Ovary (tissue), 9 donors: ENCODE results near the gene SLC35E4. TPM values are rescaled to one million over a fixed set of nuclear protein-coding genes. Genes with fewer than 3 reads are reported as not detected.
"Not testable (repeated sequence)": the region's sequence is repeated elsewhere in the genome, so short reads cannot be mapped to it uniquely, and the experiment has no call there.

Source experiments
- DNase-seq, 5 donors: peaks; one replicate each; pipeline ENCODE4 v3.0.0-alpha.2; 2019 to 2020
- H3K27ac ChIP-seq, 2 donors: fragments of 200-600 bp; one replicate each; pipeline versions ENCODE4 v1.5.1 to v1.8.0; 2019 to 2022
- H3K27me3 ChIP-seq: fragments of 200-600 bp; one replicate; pipeline ENCODE4 v1.8.0; 2022
- H3K36me3 ChIP-seq: fragments of 200-600 bp; sonication (generic); one replicate; pipeline ENCODE4 v1.5.1; 2019
- H3K4me1 ChIP-seq: one replicate; pipeline ENCODE4 v1.8.1; 2013; ENCODE audit warnings: mild to moderate bottlenecking, moderate library complexity; ENCODE audit not compliant: insufficient read depth
- H3K4me3 ChIP-seq: fragments of 200-600 bp; sonication (generic); one replicate; pipeline ENCODE4 v1.5.1; 2017
- H3K9me3 ChIP-seq, 2 donors: fragments of 200-600 bp in 1 of 2; sonication (generic) in 1 of 2; one replicate each; pipeline versions ENCODE4 v1.5.1 to v1.8.1; 2013 to 2019; ENCODE audit warnings: mild to moderate bottlenecking in 1 of 2, moderate library complexity in 1 of 2
- CTCF ChIP-seq, 3 donors: fragments of 450-650 bp in 2 of 3; fragments of 200-600 bp in 1 of 3; IDR thresholded peaks; one replicate each; pipeline versions ENCODE4 v1.5.1 to v1.8.0; 2016 to 2022; ENCODE audit warnings: antibody characterized with exemption in 3 of 3, mild to moderate bottlenecking in 1 of 3
- EP300 ChIP-seq: sonication (generic); formaldehyde crosslinking; IDR thresholded peaks from one replicate; pipeline ENCODE4 v1.6.1; 2017; ENCODE audit warnings: antibody characterized with exemption
- POLR2A ChIP-seq: fragments of 450-650 bp; IDR thresholded peaks from one replicate; pipeline ENCODE4 v1.6.1; 2017; ENCODE audit warnings: antibody characterized with exemption, mild to moderate bottlenecking, moderate library complexity
- WGBS, 3 donors: extraction: QIAGEN DNeasy Blood & Tissue Kit in 1 of 3; methylation state at CpG; one replicate each; pipeline versions ENCODE4 v1.1.5 to v1.1.7; 2013 to 2017; 5-methylcytosine and 5-hydroxymethylcytosine counted together
- intact Hi-C, 4 donors: fragments of 100-400 bp; cut with DNase I; formaldehyde crosslinking; loops; one replicate each; pipeline versions ENCODE4 v1.11.0 to v1.15.1; 2022 to 2023
- polyA plus RNA-seq, 2 donors: library from polyadenylated mRNA; stranded (reverse); fragments of 200-250 nt in 1 of 2; fragments of 350-450 nt in 1 of 2; fragmentation: Illumina TruSeq in 1 of 2; extraction: RNeasy Lipid Tissue Mini Kit (QIAGEN cat#74804) in 1 of 2; gene quantifications; one replicate each; pipeline ENCODE4 v1.2.3, GENCODE V29; 2013 to 2014
- total RNA-seq, 7 donors: library from RNA; depleted of rRNA in 2 of 7; stranded (reverse); fragments of >200 nt in 2 of 7; fragmentation: NEBNext Ultra II Directional in 3 of 7; extraction: Animal tissue kit (Norgen Biotek cat#: 25700) in 3 of 7; gene quantifications; one replicate each; pipeline versions ENCODE4 v1.1.0 to v1.2.4, GENCODE V29; 2016 to 2023
- donor health status: DM: no; HTN: no; CAD: no; lungs with moderate emphysema.
- donor health status: DM: no; HTN: no; CAD: no.
- donor health status: Bipolar disorder and iron deficiency.
- donor health status: DM: yes; HTN: yes; CAD: no.
- donor health status: DM: no; HTN: no; CAD: no.
- donor health status: DM: yes; HTN: yes; CAD: no.

The SLC35E4 gene
- total and polyA plus RNA-seq, 9 donors, result 0.90 to 6.7 (median 3.5) TPM

- not testable (repeated sequence) for H3K27ac ChIP-seq, H3K9me3 ChIP-seq, H3K4me1 ChIP-seq, DNase-seq, H3K27me3 ChIP-seq, H3K36me3 ChIP-seq
- WGBS, 3 donors, result 28 to 35% (median 32%) methylated on average over 18 of the region's 18 CpGs
- intact Hi-C loops, result loop anchor here in 1 of 4 donors (10.0 kb wide), 1 partner anchor 168 kb away; the partner anchor contains the start of gene MTFP1
- TF ChIP-seq CTCF (IDR thresholded peaks at IDR 0.05), result peak in 1 of 3 donors; percentile 1
- peak overlapping the region; percentile 91 for H3K4me3 ChIP-seq
These were observed 43.2 kb upstream of the SLC35E4 start for GRCh38 chr22:30592360-30592713.

- DNase-seq, result no peak
- 58 to 66% (median 65%) methylated on average over 2 of the region's 2 CpGs for WGBS, 3 donors
- TF ChIP-seq POLR2A, result no peak
- no peaks in the 10 kb centered on the region for H3K9me3 ChIP-seq
- no peaks in the 10 kb centered on the region for H3K27me3 ChIP-seq
- no peaks in the 10 kb centered on the region for H3K36me3 ChIP-seq
- H3K4me3 ChIP-seq, result no peak overlapping the region
- no peaks in the 10 kb centered on the region for H3K4me1 ChIP-seq
- intact Hi-C loops, result loop anchor here in 1 of 4 donors (10.0 kb wide), 1 partner anchor 171 kb away; the partner anchor contains the start of gene MTFP1
- no peak overlapping the region for H3K27ac ChIP-seq
These were observed 39.4 kb upstream of the SLC35E4 start for GRCh38 chr22:30596199-30596598.

GRCh38 chr22:30596886-30597285, 38.7 kb upstream of the SLC35E4 start:
- intact Hi-C loops, result loop anchor here in 1 of 4 donors (10.0 kb wide), 1 partner anchor 172 kb away; the partner anchor contains the start of gene MTFP1
- 87 to 93% (median 91%) methylated on average over 29 of the region's 29 CpGs for WGBS, 3 donors
- no peaks in the 10 kb centered on the region for H3K9me3 ChIP-seq
- H3K4me3 ChIP-seq, result no peak overlapping the region
- no peak for TF ChIP-seq EP300
- no peak for TF ChIP-seq POLR2A
- TF ChIP-seq CTCF (IDR thresholded peaks at IDR 0.05), result no peak
- H3K4me1 ChIP-seq, result no peaks in the 10 kb centered on the region
- H3K27ac ChIP-seq, result no peak overlapping the region
- H3K36me3 ChIP-seq, result no peaks in the 10 kb centered on the region
- H3K27me3 ChIP-seq, result no peaks in the 10 kb centered on the region
- DNase-seq, result no peak

- Histone ChIP-seq H3K27me3 (no peaks in the 10 kb centered on the region), H3K9me3 (no peaks in the 10 kb centered on the region), H3K4me3 (no peak overlapping the region), H3K36me3 (no peaks in the 10 kb centered on the region), H3K4me1 (no peaks in the 10 kb centered on the region), H3K27ac (no peak overlapping the region)
- WGBS, 3 donors, result 85 to 94% (median 89%) methylated on average over 3 of the region's 3 CpGs
- intact Hi-C loops, result loop anchor here in 1 of 4 donors (10.0 kb wide), 1 partner anchor 174 kb away; the partner anchor contains the start of gene MTFP1
- TF ChIP-seq CTCF (IDR thresholded peaks at IDR 0.05) (no peak), EP300 (no peak), POLR2A (no peak)
- DNase-seq, result no peak
These were observed 36.6 kb upstream of the SLC35E4 start for GRCh38 chr22:30598986-30599385.

- H3K36me3 ChIP-seq, result no peaks in the 10 kb centered on the region
- intact Hi-C loops, result no loop called here
- H3K27ac ChIP-seq, result no peak overlapping the region
- TF ChIP-seq EP300, result no peak
- TF ChIP-seq CTCF (IDR thresholded peaks at IDR 0.05), result no peak
- TF ChIP-seq POLR2A, result no peak
- DNase-seq, result no peak
- H3K4me3 ChIP-seq, result no peak overlapping the region
- no peaks in the 10 kb centered on the region for H3K9me3 ChIP-seq
- 50 to 59% (median 50%) methylated on average over 3 of the region's 3 CpGs for WGBS, 3 donors
- peaks cover 3% of the 10 kb centered on the region for H3K4me1 ChIP-seq
- no peaks in the 10 kb centered on the region for H3K27me3 ChIP-seq
These were observed 34.7 kb upstream of the SLC35E4 start for GRCh38 chr22:30600921-30601320.
